Urothelium cell line (cell line): ENCODE data around the gene ELP4.

ENCODE experiments used
- DNase-seq: peaks from one replicate; pipeline ENCODE4 v3.0.0; 2011; ENCODE audit warnings: low spot score, mixed read lengths
- FAIRE-seq: peaks from 2 replicates; lab custom pipeline; 2011; peaks lifted over from hg19 to GRCh38; lab: Jason Lieb, UNC

The ELP4 gene

DNA sequence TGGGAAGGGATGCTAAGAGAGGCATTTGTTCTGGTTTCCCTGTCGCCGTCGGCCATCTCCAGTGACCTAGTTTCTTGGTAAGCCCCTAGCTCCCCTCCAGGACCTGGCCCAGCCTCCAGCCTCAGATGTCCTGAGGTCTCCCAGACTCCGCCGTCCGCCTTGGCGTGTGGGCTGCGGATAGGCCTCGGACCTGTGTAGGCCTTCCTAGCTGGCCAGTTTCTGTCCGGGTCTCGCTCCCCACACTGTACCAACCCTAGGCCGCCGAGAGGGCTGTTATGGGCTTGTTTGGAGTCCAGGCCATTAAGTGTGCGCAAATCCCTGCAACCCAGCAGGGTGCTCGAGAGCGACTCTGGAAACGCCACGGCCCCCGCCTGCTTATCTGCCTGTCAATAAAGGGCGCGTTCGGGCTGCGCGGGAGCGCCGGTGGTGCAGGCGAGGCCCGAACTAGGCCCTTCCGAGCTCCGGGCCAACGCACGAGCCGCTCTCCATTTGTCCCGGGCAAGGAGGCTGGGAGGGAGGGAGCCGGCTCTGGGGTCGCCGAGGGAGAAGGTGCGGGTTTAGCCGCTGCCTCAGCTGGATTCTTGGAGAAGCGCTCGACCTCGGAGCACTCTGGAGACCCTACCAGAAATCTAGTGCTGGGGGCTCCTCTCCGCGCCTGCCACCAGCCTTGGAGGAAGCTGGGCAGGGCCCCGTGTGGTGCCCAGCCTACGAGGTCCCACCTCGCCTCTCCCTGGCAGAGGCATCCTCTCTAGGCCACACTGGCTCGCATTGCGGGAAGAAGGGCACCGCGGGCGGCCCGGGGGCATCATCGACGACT, 310.3 kb downstream of the ELP4 start:
- DNase-seq (no peak), FAIRE-seq (no peak)

DNA sequence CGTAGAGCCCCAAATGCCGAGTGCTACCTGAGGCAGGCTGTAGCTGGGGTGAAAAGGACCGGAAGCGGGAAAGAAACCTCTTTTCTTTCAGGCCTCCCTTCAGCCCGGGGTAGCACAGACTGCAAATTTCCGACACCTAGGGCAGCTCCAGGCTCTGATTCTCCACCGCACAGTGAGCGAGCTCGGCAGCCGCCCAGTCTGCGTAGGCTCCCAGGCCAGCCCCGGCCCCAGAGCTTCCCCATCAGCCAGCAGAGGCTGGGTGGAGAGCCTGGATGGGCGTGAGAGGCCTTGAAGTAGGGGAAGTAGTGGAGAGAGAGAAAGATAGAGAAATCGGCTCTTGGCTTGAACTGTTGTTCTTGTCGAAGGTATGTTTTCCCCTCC, 310.9 kb downstream of the ELP4 start:
- FAIRE-seq = no peak

DNA sequence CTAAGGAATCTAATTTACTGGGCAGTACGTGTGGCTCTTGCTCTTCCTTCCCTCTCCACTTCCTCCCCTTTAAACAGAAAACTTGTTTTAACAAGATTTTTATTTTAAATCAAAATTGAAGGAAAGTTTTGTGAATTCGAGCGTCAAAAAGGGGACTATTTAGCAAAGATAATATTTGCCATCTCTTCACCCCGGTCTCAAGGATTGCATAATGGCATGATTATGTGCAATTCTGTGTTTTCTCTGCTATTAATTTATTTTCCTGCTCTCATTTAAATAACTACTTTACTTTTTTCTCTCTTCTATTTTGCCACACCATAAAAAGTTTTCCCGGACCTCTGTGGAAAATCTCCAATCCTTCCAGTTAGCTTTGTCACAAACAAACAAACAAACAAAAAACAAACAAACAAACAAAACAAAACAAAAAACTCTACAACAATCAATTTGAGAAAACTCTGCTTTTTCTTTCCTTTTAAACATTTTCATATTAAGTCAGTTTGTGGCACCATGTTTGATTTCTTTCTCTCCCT, 311.7 kb downstream of the ELP4 start:
- DNase-seq = no peak
- FAIRE-seq = no peak

More for the DNA sequence above, 310.9 kb downstream of the ELP4 start:
- DNase-seq = no peak

DNA sequence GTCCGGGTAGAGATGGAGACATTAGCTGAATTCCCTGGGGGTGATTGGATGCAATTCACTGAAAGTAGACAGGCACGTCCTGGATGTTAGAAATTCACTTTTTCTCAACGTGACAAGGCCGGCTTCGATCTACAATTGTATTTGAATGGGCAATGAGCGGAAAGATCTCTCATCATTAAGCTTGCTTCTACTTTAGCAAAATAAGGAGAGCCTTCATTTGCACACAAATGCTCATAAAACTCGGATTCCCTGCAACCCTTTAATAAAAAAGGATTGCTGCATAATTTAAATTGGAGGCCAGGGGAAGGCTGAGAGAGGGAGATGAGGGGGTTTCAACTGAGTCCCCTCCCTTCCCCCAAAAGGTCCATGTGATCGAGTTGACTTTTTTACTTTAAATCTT, 312.2 kb downstream of the ELP4 start:
- no peak for DNase-seq
- no peak for FAIRE-seq

GRCh38 chr11:31822175-31822926, 312.8 kb downstream of the ELP4 start:
- FAIRE-seq (no peak), DNase-seq (no peak)

GRCh38 chr11:31822927-31823643, 313.5 kb downstream of the ELP4 start:
- DNase-seq = no peak
- no peak for FAIRE-seq

- no peak for FAIRE-seq
- no peak for DNase-seq
Observed at GRCh38 chr11:31823644-31824331, 314.2 kb downstream of the ELP4 start.

DNA sequence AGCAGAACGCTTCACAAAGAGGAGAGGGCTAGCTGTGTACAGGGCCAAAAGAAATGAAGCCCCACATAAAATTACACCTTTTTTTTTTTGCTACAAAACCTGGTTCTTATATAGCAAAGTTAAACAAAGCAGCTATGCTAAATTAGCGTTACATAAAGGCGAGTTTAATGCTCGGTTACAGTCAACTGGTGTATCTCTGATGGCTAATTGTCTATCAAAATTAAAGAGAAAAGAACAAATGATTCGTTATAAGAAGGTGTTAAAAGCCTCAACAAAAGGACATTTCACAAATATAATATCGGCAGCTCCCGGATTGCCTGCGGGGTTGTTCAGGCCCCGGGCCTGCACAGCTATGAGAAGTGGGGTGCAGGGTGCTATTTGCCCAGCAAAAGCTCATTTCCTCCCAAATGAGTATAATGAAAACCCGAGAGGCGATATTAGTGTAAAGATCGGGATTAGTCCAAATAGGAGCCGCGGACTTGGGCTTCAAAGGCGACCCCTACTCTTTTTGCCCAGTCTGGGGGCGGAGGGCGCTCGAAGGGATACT, 314.8 kb downstream of the ELP4 start:
- DNase-seq (no peak), FAIRE-seq (no peak)

- no peak for FAIRE-seq
Observed at GRCh38 chr11:31824879-31825837, 315.6 kb downstream of the ELP4 start.

GRCh38 chr11:31825838-31826484, 316.4 kb downstream of the ELP4 start:
- FAIRE-seq = no peak
- DNase-seq = no peak

More at GRCh38 chr11:31824879-31825837, 315.6 kb downstream of the ELP4 start:
- no peak for DNase-seq

- DNase-seq = no peak
- FAIRE-seq = no peak
Observed at GRCh38 chr11:31826536-31827438, 317.2 kb downstream of the ELP4 start.

DNA sequence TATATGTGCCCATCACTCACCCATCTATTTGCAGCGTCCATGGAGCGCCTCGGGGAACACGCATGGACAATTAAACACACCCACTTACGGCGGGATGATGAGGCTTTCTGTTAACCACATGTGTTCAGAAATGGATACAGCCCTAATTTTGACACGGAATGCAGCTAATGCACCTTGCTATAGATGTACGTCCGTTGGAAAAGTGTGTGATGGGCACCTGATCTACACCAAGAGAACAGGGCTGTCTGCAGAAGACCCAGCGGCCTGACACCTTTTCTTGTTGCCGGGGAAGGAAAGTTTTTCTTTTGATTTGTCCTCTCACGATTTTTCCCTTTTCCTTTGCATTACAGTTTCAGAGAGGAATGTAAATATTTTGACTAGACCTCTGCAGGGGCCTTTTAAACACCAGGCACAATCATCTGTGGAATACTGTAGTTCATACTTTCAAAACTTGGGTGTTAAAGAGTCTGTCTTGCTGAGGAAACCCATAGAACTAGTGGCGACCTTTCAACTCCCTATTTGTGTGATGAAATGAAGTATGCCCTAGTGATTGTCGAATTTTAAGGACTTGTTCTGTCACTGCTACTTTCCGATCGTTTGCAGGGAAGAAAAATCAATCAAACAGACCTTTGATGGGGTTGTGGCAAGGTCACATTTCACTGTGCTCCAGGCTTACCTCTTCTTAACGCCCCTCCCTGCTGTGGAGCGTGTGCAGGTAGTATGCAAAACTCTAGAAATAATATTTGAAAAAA, 318.1 kb downstream of the ELP4 start:
- DNase-seq (no peak), FAIRE-seq (no peak)

GRCh38 chr11:31828217-31828616, 318.6 kb downstream of the ELP4 start:
- FAIRE-seq (no peak), DNase-seq (no peak)

DNA sequence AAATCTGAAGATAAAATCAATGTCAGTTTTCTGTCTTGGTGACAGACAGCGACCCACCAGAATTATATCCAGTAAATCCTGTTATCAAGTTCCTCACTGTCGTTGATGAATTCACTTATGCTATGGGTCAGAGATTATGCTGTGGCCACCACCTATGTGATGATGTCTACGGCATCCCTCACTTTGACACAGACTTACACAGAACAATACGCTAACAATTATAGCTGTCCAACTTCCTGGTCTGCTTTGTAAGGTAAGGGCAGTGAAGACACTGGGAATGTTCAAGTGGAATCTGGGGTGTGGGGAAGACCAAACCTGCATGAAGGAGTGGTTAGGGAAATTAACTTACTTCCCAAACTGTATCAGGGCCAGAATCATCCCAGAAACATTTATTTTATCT, 320.8 kb downstream of the ELP4 start:
- FAIRE-seq (no peak), DNase-seq (no peak)

DNA sequence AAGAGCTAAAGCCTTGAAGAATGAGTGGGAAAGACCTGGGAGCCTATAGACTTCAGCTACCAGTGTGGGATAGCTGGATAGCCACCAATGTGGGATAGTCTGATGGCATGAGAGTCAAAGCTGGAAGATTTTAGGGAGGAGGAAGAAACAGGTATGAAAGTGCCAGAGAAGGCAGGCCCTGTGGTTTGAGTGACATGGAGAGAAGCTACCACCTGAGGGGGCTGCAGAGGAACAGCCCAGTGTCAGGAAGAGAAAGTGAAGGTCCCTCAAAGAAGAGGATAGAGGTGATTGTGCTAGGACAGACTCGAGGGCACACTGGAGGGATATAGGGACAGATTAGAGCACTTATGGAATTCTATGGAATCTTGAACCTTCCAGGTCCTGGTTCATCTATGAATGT, 324.7 kb downstream of the ELP4 start:
- no peak for DNase-seq
- FAIRE-seq = no peak
